NCI-H345 treated with DMSO at 0.1 percent for 48 hours (cell line): Measurements from ENCODE around the gene FOXA3.

Experiments
- DNase-seq: peaks from one replicate; lab custom pipeline; 2025; ENCODE audit not compliant: unreplicated experiment; lab: John Stamatoyannopoulos, UW

Gene FOXA3

GRCh38 chr19:45863840-45864628, at the start of gene FOXA3:
Gene FOXA3 (plus strand): TSS chr19:45864326. CDS start chr19:45864457, 131 bp downstream.
- DNase-seq, result no peak

DNA sequence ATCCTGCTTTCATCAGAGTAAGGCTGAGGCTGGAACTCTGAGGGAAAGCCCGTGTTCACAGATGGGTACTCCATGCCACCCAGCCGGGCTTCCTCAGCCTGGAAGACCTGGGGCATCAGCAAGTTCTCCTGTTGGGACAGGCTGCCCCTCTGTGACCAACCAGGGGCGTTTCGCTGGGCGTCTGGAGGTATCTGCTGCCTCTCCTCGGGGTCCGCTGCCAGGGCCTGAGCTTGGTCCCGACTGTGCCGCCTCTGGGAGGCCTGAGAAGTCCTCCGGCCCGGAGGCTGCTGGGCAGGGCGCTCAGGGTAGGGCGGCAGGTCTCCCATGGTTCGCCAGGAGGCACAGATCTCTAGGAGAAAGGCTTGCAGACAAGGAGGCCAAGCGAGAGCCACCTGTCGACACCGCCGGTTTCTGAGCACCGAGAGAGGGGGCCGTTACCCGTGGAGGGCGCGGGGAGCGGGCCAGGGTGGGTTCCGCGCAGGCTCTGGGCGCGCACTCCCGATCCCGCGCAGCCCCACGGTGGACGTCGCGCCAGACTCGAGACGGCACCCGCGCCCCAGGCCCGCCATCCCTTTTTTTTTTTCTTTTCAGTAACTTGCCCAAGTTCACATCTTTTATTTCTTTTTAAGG, 49.2 kb upstream of the FOXA3 start, which contains the start of gene RSPH6A:
RSPH6A (minus strand) TSS at position 458 of the 630 bp plus-strand sequence; CDS start at position 326, 132 bp downstream.
- no peak for DNase-seq

DNA sequence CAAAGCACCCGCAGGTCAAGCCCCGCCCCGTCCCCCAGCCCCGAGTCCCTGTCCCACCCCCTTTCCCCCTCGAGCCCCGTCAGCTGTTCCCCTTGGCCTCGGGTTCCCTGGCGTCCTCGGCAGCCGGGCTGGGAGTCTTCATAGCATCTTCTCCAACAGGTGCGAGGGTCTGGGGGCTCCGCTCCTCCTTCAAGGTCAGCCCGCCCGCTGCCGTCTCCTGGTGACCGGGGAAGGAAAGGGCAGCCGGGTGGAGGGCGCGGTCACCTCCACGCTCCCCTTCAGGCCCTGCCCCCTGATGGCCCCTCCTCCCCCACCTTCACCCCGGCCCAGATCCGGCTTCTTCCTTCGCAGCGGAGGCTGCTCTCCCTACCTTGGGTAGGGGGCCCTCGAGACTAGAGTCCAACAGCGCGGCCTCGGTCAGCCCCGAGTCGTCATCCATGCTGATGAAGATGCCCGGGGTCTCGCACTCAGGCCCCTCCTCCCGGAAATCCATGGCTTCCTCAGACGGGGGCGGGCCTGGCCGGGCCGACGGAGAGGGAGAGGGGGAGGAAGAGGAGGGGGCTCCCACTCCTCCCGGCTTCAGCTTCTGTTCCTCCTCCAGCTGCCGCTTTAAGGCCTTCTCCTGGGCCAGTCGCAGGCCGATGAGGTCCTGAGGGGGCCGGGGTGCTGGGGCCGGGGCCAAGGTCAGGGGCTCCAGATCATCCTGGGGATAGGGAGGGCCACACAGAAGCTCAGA, 48.5 kb upstream of the FOXA3 start:
- no peak for DNase-seq

GRCh38 chr19:45816236-45817009, 47.7 kb upstream of the FOXA3 start:
- no peak for DNase-seq

DNA sequence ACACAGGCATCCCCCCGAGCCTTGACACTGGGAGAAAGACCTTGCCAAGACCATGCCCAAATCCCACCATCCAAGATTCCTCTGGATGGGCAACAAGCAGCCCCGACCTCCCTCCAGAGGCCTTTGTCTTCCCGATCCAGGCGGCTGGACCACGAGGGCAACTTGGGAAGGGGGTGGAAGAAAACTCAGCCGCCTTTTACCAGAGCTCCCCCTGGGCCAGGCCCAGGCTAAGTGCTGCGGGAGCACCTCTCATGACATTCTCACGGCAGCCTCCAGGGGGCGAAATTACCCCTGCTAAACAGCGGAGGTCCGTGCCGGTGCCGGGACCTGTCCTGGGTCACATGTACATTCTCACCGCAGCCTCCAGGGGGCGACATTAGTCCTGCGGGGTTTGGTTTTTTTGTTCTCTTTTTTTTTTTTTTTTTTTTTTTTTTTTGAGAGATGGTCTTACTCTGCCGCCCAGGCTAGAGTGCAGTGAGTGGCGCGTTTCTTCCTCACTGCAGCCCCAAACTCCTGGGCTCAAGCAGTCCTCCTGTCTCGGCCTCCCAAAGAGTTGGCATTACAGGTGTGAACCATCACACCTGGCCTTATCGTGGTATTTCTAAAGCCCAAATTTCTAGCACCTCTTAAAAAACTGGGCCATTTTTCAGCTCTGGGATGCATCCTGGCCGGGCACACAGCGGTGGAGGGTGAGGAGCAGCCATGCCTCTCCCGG, 47.0 kb upstream of the FOXA3 start:
- peak; percentile 54 for DNase-seq

DNA sequence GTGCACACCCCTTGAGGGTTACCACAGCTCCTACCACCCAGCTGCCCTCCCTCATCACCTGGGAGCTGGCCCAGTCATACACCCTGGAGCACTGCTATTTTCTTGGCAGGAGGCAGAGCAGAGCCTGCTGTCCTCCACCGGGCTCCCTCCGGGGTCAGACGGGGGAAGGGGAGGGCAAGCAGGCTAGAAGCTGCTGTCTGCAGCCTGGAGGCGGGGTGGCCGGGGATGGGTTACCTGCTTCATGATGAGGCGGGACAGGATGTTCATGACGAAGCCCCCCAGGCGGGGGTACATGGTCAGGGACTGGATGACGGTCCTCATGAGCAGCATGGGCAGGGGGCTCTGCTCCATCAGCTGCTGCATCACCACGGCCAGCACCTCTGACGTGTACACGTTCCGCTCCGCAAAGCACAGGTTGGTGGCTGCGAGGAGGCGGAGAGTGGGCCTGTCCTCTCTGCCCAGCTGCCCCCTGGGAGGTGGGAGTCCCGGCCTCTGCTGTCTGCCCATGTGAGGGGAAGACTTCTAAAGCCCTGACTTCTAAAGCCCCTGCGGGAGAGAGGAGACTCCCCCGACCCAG, 46.3 kb upstream of the FOXA3 start:
- no peak for DNase-seq

DNA sequence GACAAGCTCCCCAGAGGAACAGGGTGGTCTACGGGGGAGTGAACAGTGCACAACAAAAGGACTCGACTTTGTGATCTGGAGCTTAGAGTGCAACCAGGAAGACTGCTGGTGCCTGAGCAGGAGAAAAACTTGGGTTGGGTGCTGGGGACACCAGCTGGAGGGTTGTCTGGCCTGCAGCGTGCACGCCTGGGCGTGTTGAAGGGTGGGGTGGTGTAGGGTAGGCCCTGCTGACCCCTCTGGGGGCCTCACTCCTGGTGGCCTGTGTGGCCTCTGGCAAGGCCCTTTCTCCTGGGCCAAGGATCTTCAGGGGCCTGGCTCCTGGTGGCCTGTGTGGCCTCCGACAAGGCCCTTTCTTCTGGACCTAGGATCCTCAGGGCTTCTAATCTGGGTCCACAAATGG, 44.4 kb upstream of the FOXA3 start:
- no peak for DNase-seq

DNA sequence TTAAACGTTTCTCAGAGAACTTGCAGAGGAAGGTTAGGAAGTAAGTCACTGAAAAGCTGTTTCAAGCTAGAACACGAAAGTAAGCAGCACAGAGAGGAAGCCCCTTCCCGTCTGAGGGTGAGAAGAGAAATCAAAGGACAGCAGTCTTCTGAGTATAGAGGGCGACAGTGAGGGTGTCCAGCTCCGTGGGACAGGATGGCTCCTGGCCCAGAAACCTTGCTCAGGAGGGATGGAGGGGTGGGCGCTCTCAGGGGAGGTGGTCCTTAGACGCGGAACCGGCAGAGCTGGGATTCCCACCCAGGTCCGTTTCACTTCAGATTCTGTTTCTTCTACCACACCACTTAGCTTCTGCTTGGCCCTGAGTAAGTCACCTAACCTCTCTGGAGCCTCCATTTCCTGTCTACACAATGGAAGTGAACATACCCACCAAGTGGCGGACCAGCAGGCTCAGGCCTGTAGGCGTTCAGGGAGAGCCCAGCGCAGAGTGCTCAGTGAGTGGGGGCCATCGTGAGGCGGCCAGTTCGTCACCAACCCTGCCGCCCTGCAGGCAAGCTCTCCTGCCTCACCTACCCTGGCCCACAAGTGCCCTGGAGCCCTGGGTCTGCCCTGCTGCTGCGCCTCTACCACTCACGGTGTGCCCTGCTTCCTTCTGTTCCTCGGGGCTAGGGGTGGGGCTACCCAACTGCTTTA, 43.6 kb upstream of the FOXA3 start:
- no peak for DNase-seq

GRCh38 chr19:45821103-45821521, 43.0 kb upstream of the FOXA3 start:
- no peak for DNase-seq

DNA sequence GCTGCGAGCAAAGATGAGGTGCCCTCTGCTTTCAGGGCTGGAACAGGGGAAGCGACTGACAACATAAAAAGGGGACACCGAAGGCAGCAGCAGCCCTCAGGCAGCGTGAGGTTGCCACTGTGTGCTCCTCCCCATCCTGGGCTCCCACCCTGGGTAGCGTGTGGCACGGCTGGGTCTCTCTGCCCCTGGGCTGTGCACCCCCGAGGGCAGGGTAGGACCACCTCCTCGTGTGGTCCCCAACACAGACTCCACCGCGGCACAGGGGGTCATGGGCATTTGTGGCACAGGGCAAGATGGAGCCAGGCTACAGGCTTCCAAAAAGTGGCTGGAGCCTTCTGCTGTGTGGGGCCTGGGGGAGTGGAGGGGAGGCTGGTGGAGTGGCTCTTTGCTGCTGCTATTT, 42.6 kb upstream of the FOXA3 start:
- DNase-seq, result no peak

DNA sequence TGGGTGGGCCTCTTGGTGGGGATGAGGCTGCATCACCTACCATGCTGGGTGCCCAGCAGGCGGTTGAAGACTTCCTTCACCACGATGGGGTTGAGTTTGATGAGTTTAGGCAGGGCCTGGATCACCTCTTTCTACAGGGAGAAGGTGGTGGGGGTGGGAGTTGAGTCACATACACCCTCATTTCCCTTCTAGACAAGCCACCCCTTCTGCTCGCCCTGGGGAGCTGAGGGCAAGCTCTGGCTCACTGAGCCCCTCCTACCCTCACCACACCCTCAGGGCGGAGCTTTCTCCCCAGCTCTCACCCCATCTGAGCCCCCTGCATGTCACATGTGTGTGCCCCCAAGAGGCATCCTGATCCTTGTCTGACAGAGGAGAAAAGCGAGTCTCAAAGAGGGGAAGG, 41.4 kb upstream of the FOXA3 start:
- DNase-seq, result no peak

- DNase-seq, result no peak
Measured at GRCh38 chr19:45823182-45823581, 40.9 kb upstream of the FOXA3 start.

GRCh38 chr19:45824041-45824471, 40.1 kb upstream of the FOXA3 start:
- peak; percentile 40 for DNase-seq

DNA sequence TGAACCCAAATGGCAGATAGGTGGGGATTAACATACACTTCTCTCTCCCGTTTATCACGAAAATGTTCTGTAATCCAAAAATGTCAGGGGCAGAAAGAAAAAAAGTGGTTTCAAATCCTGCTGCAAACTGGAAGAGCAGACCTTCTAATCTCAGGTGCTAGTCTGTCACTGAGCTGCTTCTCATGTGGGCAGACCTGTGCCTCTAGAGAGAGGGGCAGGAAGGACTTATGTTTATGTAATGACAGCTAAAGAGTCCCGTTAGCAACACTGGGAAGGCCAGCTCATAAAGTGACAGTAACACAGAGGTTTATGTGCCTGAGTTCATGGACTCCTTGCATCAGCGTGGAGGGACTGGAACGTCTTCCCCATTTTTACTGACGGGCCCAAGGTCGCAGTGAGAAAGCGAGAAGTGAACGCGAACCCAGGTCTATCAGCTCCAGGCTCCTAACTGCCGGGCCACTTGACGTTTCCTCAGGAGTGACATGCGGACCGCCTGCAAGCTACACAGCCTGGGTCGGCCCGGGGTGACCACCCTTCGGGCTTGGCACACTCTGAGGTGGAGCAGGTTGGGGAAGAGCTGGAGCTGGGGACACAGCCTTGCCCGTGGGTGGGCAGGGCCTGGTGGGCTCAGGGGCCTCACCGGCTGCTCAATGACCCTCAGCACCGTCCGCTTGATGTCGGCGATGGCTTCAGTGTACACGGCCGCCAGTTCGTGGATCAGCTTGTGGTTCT, 39.4 kb upstream of the FOXA3 start:
- no peak for DNase-seq

DNA sequence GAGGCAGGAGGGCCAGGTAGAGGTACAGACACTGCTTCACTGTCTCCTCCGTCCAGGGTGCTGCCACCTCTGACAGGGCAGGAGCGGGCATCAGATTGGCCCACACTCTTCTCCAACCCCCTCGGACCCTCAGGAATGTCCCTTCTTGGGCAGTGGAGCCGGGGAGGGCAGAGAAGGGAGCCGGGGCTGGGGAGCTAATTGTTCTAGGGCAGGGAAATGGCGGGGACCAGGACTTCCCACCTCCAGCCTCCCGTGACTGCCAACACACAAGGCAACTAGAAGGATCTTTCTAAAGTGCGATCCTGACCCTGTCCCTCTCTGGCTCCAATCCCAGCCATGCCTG, 38.9 kb upstream of the FOXA3 start:
- no peak for DNase-seq

DNA sequence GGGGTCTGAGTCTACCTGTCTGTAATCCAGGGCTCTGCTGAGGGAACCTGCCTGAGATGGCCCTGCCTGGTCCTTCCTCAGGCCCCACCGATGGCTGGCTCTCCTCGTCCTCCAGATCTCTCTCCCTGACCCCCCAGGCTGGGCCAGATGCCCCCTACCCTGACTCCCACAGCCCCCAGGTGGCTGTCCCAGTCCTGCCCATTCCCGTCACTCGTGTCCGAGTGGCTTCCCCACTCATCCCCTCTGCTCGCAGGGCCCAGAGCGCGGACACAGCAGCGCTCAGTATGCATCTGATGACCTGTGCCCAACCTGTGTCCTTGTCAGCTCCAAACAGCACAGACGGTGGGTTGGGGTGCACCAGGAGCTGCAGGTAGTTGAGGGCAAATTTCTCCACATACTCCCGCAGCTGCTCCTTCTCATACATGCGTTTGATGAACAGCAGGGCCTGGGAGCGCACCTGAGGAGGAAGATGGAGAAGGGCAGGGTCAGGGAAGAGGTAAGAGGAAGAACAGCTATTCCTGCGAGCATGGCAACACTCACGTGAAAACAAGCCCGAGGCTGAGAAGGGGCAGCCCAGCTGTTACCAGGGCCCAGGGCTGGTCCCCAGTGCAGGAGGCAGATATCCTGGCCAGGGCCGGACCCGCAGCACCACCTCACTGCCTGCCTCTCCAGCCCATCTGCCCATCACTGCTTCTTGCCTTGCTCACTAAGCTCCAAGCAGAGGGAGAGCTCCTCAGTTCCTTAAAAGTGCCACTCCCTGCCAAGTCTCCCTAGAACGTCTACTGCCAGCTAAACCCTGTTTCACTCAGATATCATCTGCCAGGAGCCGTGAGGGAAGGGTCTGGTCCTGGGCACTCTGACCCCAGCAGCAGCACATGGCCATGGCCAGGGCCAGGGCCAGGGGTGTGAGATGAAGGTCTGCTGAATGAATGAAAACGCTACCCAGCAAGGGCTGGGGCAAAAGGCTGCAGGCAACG, 37.9 kb upstream of the FOXA3 start:
- no peak for DNase-seq

DNA sequence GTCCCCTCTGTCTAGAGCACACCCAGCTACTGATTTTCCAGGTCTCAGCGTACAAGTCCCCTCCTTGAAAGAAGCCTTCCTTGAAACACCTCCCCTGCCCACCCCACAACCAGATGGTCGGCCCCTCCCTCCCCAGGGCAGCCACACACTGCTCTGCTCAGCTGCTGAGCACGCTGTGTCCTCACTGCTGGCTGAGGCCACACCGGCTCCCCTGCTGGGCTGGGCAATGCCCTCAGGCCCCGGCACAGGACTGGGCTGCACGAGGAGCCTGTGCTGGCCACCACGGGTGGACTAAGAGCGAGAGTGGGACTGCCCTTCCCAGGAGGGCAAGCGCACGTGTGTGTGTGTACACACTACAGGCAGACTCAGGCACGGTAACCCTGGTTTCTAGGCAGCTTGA, 37.2 kb upstream of the FOXA3 start:
- DNase-seq, result no peak
